ENCODE measurements around the gene FOXK2. TPM values are rescaled to one million over a fixed set of nuclear protein-coding genes. Genes with fewer than 3 reads are reported as not detected.

Gene FOXK2
- total and polyA plus RNA-seq, 4 donors = 23.4 to 59.8 (median 33.4) TPM

DNA sequence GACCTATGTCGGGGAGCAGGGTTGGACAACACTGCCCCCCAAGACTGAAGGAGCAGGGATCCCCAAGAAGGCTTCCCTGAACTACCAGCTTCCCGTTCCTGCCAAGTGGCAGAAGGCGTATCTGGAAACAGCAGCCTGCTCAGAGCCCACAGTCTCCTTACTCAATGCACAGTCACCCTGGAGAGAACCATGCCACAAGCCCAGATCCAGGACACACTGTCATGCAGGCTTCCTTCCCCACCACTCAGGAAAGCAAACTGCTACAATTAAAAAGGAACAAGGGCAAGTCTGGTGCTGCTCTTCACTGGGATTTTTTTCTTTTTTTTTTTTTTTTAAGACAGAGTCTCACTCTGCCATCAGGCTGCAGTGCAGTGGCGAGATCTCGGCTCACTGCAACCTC is 120.5 kb downstream of the FOXK2 start:
- Histone ChIP-seq H3K27me3 (ENCODE audit: control insufficient read depth in 3 of 3, insufficient read depth in 3 of 3, low read length in 2 of 3) (no peaks in the 10 kb centered on the region), H3K27ac (ENCODE audit: low read depth in 1 of 2, low read length in 1 of 2) (no peak overlapping the region), H3K36me3 (ENCODE audit: control insufficient read depth in 4 of 4, insufficient read depth in 4 of 4, low read length in 4 of 4) (peaks cover 0 to 31% (median 27%) of the 10 kb centered on the region in 4 donors), H3K4me3 (no peak overlapping the region), H3K4me1 (ENCODE audit: control insufficient read depth in 5 of 5, insufficient read depth in 5 of 5, low read length in 5 of 5) (peaks cover 0 to 5% (median 0%) of the 10 kb centered on the region in 5 donors), H3K9ac (ENCODE audit: insufficient read depth in 1 of 2, low read length in 2 of 2) (no peak overlapping the region), H3K9me3 (ENCODE audit: control insufficient read depth in 4 of 4, insufficient read depth in 3 of 4, low read length in 3 of 4) (peaks cover 0 to 2% (median 0%) of the 10 kb centered on the region in 4 donors)
- no peak for DNase-seq
- WGBS, 2 donors = 55 to 85% methylated on average over 5 of the region's 5 CpGs
- ATAC-seq (ENCODE audit: insufficient read depth, low FRiP score) = no peak
- no peak for TF ChIP-seq CTCF (IDR thresholded peaks at IDR 0.05; ENCODE audit: control extremely low read depth, extremely low read depth)

GRCh38 chr17:82642022-82642421 is 122.5 kb downstream of the FOXK2 start:
- ATAC-seq (ENCODE audit: insufficient read depth, low FRiP score) = no peak
- peaks cover 0 to 31% (median 27%) of the 10 kb centered on the region in 4 donors for H3K36me3 ChIP-seq (ENCODE audit: control insufficient read depth in 4 of 4, insufficient read depth in 4 of 4, low read length in 4 of 4)
- no peak overlapping the region for H3K4me3 ChIP-seq
- TF ChIP-seq CTCF (IDR thresholded peaks at IDR 0.05; ENCODE audit: control extremely low read depth, extremely low read depth) = no peak
- no peak for DNase-seq
- no peaks in the 10 kb centered on the region for H3K27me3 ChIP-seq (ENCODE audit: control insufficient read depth in 3 of 3, insufficient read depth in 3 of 3, low read length in 2 of 3)
- H3K4me1 ChIP-seq (ENCODE audit: control insufficient read depth in 5 of 5, insufficient read depth in 5 of 5, low read length in 5 of 5) = peaks cover 0 to 8% (median 3%) of the 10 kb centered on the region in 5 donors
- H3K27ac ChIP-seq (ENCODE audit: low read depth in 1 of 2, low read length in 1 of 2) = no peak overlapping the region
- no peak overlapping the region for H3K9ac ChIP-seq (ENCODE audit: insufficient read depth in 1 of 2, low read length in 2 of 2)
- 93 to 97% methylated on average over 14 of the region's 14 CpGs for WGBS, 2 donors
- peaks cover 0 to 2% (median 0%) of the 10 kb centered on the region in 4 donors for H3K9me3 ChIP-seq (ENCODE audit: control insufficient read depth in 4 of 4, insufficient read depth in 3 of 4, low read length in 3 of 4)

- Histone ChIP-seq H3K27ac (ENCODE audit: low read depth in 1 of 2, low read length in 1 of 2) (no peak overlapping the region), H3K9me3 (ENCODE audit: control insufficient read depth in 4 of 4, insufficient read depth in 3 of 4, low read length in 3 of 4) (peaks cover 0 to 2% (median 0%) of the 10 kb centered on the region in 4 donors), H3K4me1 (ENCODE audit: control insufficient read depth in 5 of 5, insufficient read depth in 5 of 5, low read length in 5 of 5) (peaks cover 0 to 12% (median 3%) of the 10 kb centered on the region in 5 donors), H3K27me3 (ENCODE audit: control insufficient read depth in 3 of 3, insufficient read depth in 3 of 3, low read length in 2 of 3) (no peaks in the 10 kb centered on the region), H3K9ac (ENCODE audit: insufficient read depth in 1 of 2, low read length in 2 of 2) (peak overlapping the region in 1 of 2 donors; percentile 23), H3K4me3 (no peak overlapping the region), H3K36me3 (ENCODE audit: control insufficient read depth in 4 of 4, insufficient read depth in 4 of 4, low read length in 4 of 4) (peaks cover 0 to 29% (median 26%) of the 10 kb centered on the region in 4 donors)
- WGBS, 2 donors = 85 to 86% methylated on average over 5 of the region's 5 CpGs
- TF ChIP-seq CTCF (IDR thresholded peaks at IDR 0.05; ENCODE audit: control extremely low read depth, extremely low read depth) = no peak
- no peak for ATAC-seq (ENCODE audit: insufficient read depth, low FRiP score)
- no peak for DNase-seq
Observed at GRCh38 chr17:82644148-82644547, 124.6 kb downstream of the FOXK2 start.

GRCh38 chr17:82645516-82645915 is 126.0 kb downstream of the FOXK2 start:
- H3K4me1 ChIP-seq (ENCODE audit: control insufficient read depth in 5 of 5, insufficient read depth in 5 of 5, low read length in 5 of 5) = peaks cover 0 to 11% (median 3%) of the 10 kb centered on the region in 5 donors
- WGBS, 2 donors = 94 to 97% methylated on average over 4 of the region's 4 CpGs

More at GRCh38 chr17:82645516-82645915, 126.0 kb downstream of the FOXK2 start:
- Histone ChIP-seq H3K27ac (ENCODE audit: low read depth in 1 of 2, low read length in 1 of 2) (no peak overlapping the region), H3K9ac (ENCODE audit: insufficient read depth in 1 of 2, low read length in 2 of 2) (no peak overlapping the region), H3K27me3 (ENCODE audit: control insufficient read depth in 3 of 3, insufficient read depth in 3 of 3, low read length in 2 of 3) (no peaks in the 10 kb centered on the region), H3K36me3 (ENCODE audit: control insufficient read depth in 4 of 4, insufficient read depth in 4 of 4, low read length in 4 of 4) (peaks cover 0 to 21% (median 21%) of the 10 kb centered on the region in 4 donors), H3K4me3 (no peak overlapping the region), H3K9me3 (ENCODE audit: control insufficient read depth in 4 of 4, insufficient read depth in 3 of 4, low read length in 3 of 4) (no peaks in the 10 kb centered on the region)
- DNase-seq (no peak), ATAC-seq (ENCODE audit: insufficient read depth, low FRiP score) (no peak)
- TF ChIP-seq CTCF (IDR thresholded peaks at IDR 0.05; ENCODE audit: control extremely low read depth, extremely low read depth) = no peak

All from lung (tissue), 12 donors.